CD4-positive, alpha-beta T cell treated with Interleukin-2 at 100 ng/mL for 4 hours (primary cell): Measurements from ENCODE around the gene LHX5.

Experiments
- DNase-seq: peaks from one replicate; pipeline ENCODE4 v3.0.0-alpha.2; 2020; ENCODE audit warnings: low spot score

Gene LHX5

DNA sequence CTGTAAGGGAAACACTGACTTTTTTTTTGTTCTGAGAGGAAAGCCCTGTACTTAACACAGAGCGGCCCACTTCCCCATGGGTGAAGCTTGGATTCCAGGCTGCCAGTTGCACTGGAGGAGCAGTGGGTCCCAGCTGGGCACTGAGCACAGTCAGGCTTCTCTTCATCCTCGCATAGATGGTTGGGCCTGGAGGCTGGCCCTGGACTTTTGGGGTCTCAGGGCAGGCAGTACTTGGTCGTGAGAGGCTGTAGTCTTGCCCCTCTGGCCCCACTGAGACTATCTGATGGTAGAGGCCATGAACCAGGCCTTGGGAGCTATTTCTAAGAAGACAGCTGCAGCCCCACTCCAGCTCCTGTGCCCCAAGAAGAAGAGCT, 6.2 kb upstream of the LHX5 start:
- DNase-seq = no peak

- DNase-seq = no peak
Observed at GRCh38 chr12:113477171-113477841, 5.6 kb upstream of the LHX5 start.

DNA sequence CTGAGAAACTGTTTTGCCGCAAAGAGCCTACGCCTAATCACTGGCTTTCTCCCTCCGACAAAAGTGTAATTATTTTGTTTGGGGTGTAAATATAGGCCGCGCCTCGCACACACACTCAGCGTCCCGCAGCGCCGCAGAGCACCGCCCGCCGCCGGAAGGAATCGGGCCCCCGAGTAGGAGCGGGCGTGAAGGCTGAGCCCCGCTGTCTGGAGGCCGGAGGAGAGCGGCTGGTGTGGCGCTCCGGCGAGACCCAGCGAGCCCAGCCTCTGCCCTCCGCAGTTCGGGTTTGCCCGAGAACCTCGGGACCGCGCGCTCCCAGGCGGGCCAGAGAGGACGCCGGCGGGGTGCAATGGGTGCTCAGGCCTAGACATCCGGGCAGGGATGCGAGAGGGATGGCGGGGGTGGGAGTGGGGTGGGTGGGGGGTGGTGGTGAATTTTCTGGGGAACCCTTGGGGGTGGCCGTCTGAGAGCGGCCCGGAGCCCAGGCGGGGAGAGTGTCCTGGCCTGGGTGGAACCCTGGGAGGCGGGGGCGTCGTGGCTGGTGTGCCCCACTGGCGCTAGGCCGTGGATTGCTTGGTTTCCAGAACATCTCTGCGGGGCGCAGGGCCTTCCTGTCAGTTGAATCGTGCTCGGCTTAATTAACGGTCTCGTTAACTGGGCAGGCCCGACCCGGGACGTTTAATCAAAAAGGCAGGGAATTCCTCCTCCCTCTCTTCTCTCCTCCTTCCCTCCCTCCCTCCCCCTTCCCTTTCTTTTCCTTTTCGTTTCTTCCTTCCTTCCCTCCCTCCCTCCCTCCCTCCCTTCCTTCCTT, 4.7 kb upstream of the LHX5 start:
- no peak for DNase-seq

DNA sequence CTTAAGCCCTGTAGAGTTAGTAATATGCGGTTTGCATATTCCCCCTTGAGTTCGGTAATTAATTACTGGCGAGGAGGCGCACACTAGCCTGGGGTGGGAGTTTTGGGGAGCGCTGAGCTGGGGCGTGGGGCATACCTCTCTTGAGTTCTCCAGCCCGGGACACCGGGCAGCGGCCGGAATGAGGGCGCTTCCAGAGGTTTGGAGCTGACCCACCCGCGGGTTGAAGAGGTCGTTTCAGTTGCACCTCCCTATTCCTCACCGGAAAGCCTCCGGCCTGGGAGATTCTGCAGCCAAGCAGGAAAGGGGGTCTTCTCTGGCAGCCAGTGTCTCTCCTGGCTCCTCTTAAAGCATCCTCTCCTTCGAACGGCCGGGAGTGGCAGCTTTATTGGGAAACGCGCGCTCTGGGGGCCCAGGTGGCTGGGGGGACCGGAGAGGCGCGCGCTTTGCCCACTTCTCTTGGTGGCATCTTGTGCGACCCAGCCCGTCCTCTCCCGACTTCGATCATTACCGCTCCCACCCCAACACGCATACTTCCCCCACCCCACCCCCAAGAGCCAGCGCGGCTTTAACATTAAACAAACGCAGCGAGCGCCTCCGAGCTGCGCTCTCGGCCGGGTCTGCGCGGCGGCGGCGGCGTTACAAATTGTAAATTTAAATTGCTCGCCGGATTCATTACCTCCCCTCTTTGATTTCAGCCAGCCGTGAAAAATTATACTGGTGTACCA, 3.9 kb upstream of the LHX5 start:
- DNase-seq = no peak

DNA sequence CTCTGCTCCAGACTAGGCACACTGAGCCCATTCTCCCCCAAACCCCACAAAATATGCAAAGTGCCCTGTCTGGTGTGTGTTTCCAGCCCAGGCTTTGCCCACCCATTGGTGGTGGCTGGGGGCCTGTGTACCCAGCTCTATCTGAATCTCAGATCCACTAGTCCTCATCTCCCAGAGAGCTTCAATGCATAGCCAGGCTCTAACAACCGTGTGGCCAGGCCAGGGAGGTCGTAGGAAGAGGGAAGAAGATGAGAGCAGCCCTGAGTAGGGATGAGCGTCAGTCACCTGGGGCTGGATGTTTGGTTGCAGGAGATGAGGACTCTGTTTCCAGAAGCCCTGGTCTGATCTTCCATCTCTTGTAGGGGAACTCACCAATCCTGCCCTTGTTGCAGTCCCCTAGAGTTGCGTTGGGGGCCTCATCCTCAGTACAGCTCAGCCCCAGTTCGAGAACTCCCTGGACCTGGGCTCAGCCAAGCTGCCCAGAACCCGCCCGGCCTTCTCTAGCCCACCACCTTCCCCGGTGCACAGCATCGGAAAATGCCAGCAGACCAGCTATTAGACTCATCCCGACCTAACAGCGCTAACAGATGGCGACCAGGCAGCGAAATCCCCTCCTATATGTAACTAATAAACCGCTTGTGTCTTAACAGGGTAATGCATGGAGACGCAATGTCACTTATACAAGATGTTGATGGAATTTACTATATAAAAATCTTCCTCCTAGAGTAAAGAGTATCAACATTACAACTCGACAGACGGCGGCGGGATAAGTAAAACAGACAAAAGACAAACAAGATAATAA, 3.2 kb upstream of the LHX5 start:
- no peak for DNase-seq

GRCh38 chr12:113473942-113474341, 2.3 kb upstream of the LHX5 start:
- no peak for DNase-seq

- DNase-seq = no peak
Observed at GRCh38 chr12:113473400-113473799, 1.7 kb upstream of the LHX5 start.

DNA sequence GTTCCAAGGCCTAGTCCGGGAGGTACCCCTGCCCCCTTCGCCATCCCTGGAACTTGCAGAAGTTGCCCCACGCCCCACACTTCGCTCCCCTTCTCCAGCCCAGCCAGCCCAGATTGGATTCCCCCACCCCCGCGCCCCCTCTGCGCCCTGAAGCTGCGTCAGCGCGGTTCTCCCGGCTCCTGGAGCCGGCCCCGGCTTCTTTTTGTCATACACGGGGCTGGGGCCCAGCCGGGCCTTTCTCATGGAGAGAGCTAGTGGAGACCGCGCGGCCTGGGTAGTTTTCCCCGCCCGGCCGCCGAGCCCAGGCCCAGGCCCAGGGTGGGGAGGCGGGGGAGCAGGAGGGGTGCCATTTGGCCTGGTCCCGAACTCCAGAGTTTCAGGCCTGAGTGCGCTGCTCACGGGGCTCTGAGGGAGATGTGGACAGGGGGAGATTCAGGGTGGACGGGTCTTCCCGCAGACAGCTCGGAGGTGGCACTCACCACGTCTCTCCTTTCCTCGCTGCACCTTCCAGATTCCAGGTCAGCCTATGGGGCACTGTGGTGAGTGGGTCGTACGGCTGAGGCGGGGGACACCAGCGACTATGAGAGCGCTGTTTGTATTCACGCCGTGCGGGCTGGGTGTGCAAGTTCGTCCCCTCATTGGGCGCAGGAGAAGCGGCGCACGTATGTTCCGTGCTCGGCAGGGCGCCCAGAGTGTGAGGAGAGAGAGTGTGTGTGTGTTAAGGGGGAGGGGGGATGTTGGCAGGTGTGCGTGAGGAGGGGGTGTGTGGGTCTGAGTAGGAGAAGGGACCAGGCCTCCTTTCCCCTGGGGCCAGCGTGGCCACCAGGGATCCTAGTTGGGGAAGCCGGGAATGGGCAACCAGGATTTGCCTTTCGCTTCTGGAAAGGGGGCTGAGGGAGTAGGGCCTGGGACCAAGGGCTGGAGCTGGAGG, 785 bp upstream of the LHX5 start:
- DNase-seq = no peak

DNA sequence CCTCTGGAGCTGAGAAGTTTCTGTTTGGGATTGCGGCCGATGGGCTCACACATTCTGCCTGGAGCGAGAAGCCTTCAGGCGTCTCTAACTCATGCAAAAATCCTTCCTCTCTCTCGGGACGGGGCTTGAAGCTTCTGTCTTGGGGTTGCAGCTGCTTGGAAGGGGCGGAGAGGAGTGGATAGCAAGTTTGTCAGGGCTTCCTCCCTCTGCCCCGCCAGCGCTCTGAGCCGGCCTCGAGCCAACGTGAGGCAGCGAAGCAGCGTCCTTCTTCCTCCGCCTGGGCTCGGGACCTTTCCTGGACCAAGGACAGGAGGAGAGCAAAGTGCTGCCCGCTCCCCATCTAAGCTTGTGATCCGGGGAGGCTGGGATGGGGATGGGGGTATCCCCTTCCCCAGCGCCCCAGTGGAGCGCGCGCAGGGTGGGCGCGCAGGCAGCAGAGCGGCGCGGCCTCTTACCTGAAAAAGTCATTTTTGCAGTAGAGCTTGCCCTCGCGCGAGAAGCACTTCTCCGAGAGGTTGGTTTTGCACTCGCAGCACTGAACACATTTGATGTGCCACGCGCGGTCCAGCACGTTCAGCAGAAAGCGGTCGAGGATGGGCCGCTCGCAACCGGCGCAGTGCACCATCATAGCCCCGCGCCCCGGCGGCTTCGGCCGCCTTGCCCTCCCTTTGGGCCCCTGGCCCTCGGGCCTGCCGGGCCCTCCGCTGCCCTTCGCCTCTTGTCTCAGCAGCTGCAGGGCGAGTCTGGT, 626 bp downstream of the LHX5 start:
- DNase-seq = no peak

DNA sequence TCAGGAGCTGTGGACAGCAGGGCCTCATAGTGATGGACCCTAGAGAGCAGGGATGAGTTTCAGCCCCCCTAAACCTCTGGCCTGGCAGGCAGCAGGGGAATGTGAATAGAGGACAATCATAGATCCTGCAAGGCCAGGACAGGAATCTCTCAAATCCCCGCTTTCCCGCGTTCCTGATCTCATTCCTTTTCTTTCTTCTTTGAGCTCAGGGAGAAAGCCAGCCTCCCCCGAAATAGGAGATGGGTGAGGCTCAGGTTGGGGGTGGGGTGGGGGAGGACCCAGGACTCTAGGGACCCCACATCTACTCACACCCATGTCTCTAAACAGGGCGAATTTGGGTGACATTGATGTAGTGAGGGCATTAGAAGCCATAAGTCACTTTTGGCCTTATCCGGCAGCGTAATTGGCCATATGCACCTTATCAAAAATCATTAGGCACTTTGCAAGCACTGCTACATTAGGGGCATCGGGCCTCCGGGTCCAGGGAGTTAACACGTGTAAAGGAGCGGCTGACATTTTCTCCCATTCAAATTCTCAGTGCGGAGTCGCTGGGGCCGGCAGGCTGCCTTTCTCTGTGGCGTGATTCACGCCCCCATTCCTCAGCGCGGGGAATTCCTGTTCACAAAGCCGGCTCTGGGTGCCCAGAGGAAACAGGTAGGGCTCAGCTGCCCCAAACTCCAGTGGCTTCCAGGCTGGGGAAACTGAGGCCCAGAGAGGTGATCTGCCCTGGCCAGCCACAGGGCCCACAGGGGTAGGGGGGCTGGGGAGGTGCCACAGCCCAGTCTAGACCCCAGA, 1.5 kb downstream of the LHX5 start:
- DNase-seq = no peak

DNA sequence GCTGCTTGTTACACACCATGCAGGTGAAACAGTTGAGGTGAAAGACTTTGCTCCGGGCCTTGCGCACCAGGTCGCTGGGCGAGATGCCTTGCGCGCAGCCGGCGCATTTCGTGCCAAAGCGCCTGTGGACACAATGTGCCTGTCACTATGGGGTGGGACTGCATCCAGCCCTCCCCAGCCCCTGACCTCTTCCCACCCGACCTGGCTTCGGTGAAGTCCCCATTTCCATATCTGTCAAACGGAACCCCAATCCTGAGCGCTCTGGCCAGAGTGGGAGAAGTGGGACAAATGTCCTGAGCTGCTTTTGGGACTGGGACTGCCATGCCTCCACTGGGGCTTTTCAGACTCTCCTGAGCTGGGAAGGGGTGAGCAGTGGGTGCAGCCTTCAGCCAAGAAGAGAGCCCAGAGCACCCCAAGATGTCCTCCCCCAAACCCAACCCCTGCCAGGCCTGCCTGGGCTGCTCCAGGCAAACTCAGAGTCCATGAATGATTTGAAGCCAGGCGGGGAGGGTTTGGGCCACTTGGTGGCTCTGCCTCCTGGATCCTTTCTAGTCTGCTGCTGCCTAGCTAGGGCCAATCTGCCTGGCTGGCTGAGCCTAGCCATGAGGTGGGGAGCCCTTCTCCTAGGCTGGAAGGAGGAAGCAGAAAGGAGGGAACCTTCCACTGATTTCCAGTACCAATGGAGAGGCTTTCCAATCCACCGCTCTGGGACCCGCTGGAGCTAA, 2.3 kb downstream of the LHX5 start:
- no peak for DNase-seq

DNA sequence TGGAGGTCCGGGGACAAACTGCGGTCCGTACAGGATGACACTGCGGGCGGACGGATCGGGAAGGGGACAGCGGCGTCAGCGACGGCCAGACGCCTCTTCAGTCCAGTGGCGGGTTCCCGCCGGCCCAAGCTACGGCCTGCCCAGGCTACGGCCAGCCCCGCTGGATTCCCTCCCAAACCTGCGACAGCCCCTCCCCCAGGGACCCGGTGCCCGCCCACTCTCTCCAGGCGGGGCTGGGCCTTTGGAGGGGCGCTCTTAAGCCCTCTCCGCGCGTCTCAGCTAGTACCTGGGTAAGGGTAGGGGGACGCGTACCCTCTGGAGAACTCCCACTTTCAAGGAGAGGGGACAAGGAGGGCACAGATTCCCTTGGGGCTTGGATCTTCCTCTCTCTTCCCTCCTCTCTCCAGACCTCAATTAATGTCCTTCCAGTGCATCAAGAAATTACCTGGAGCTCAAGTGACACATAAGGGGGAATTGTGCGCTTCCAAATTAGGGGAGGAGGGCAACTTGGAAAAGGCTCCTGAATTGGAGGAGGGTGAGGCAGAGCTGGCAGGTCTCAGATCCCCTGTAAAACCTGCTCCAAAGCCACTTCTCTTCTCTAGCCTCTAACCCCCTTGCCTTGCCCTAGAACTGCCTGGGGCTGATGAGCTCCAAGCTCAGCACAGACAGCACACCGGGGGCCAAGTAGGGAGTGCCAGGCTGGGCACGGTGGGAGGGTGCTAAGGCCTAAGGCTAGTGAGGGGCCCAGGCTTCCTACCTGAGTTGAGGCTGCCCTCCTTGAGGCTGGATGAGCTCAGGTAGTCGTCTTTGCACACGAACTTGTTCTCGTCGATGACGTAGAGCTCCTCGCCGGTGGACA, 3.1 kb downstream of the LHX5 start:
- no peak for DNase-seq

DNA sequence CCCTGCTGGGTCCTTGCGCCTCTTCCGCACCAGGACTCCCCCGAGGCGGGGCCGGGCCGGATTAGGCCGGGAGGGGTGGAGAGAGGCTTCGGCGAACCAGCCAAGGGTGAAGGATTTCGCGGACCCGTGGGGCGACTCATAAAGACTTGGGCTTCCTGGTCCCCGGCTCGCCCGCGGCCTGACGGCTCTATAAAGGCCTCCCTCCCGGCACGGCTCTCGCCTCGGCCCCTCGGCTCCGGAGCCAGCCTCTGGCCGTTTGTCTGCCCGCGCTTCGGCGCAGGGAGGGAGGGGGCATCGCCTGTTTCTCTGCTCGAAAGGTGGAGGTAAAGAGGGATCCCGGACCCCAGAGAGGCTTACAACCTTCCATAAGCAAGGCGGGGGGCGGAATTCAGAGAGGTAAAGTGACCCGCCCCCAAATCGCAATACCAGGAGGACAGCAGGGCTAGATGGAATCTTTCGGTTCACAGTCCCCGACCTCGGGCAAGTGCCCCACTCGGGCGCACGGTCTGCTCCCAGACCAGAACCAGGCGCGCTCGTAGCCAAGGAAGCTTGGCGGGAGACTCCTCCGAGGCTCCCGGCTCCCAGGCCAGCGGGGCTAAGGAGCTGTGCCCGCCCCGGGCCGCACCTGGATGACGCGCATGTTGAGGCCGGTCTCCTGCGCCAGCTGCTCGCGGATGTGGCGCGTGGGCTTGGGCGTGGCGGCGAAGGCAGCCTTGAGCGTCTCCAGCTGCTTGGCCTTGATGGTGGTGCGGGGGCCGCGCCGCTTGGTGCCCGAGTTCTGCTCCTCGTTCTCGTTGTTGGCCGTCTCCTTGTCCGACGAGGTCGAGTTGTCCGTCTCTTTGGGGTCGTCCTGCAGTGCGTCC, 3.9 kb downstream of the LHX5 start:
- no peak for DNase-seq

GRCh38 chr12:113467142-113467501, 4.5 kb downstream of the LHX5 start:
- DNase-seq = no peak

- no peak for DNase-seq
Observed at GRCh38 chr12:113466454-113467141, 5.1 kb downstream of the LHX5 start.

DNA sequence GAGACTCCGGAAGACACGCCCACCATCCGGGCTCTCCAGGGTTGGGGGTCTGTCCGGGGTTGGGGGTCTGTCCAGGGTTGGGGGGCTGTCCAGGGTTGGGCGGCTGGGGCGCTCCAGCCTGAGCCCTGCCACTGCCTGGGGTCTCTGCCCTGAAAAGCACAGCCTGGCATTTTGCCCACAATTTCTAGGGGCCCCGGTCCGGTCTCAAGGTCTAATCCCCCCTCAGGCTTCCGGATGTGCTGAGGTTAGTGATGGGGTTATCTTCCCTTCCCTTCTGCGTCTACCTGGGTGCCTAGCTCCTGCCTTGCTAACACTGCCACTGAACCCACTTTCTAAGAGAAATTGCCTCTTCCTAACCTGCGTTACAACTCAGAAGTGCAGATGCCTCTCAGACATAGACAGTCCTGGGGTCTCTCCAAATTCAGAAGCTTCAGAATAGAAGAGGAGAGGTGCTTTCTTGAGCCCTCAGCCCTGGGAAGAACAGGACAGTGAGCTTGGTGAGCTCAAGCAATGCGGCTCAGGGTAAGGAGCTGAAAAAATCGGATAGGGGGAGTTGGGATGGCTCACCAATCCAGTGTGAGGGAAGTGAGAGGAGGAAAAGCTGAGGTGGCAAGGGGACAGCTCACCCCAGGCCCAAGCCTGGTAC, 5.7 kb downstream of the LHX5 start:
- DNase-seq = no peak
